IMR-90 (cell line): ENCODE results near the gene LRP1B. TPM values are rescaled to one million over a fixed set of nuclear protein-coding genes. Genes with fewer than 3 reads are reported as not detected.

Source experiments
- ATAC-seq: fragments of 200-7000 bp; cut with Tn5 transposase; 2 replicates; pipeline ENCODE4 v1.9.1; 2020; ENCODE audit warnings: low read depth, mild to moderate bottlenecking, moderate library complexity
- BruUV-seq: library from RNA; stranded (reverse); fragments of 400-500 nt; replicated peaks from 2 replicates; lab custom pipeline; 2021; lab: Mats Ljungman, UMichigan
- CTCF ChIA-PET: fragments of 300-600 bp; formaldehyde crosslinking; extraction: SDS; loops from one replicate; lab custom pipeline; 2021; ENCODE audit warnings: antibody characterized with exemption; lab: Yijun Ruan, JAX
- POLR2A ChIA-PET: fragments of 300-600 bp; sonication (Branson Sonifier 250); formaldehyde crosslinking; loops from one replicate; lab custom pipeline; 2022; ENCODE audit warnings: antibody characterized with exemption; ENCODE audit not compliant: unreplicated experiment; lab: Charles Lee
- DNase-seq: peaks from one replicate; pipeline ENCODE4 v3.0.0; 2013
- H2AFZ ChIP-seq: replicated peaks from 2 replicates; pipeline ENCODE3; 2013; ENCODE audit warnings: low read length, mild to moderate bottlenecking; ENCODE audit not compliant: poor library complexity
- H2AK5ac ChIP-seq: 2 replicates; pipeline ENCODE4 v1.6.1; 2013; ENCODE audit warnings: low read depth, low read length, inconsistent platforms
- H2AK9ac ChIP-seq: replicated peaks from 2 replicates; pipeline ENCODE3; 2013; ENCODE audit warnings: mild to moderate bottlenecking, low read depth, low read length, moderate library complexity; ENCODE audit not compliant: poor library complexity
- H2BK120ac ChIP-seq: 2 replicates; pipeline ENCODE4 v1.6.1; 2013; ENCODE audit warnings: low read depth, low read length, inconsistent platforms
- H2BK15ac ChIP-seq: 3 replicates; pipeline ENCODE4 v1.6.1; 2013; ENCODE audit warnings: low read depth, low read length, inconsistent platforms
- H2BK20ac ChIP-seq: 2 replicates; pipeline ENCODE4 v1.6.1; 2013; ENCODE audit warnings: low read depth, mild to moderate bottlenecking, inconsistent platforms, low read length, moderate library complexity
- H2BK5ac ChIP-seq: 2 replicates; pipeline ENCODE4 v1.6.1; 2013; ENCODE audit warnings: mild to moderate bottlenecking, low read depth, low read length, inconsistent platforms; ENCODE audit not compliant: poor library complexity, severe bottlenecking
- H3K14ac ChIP-seq: replicated peaks from 2 replicates; pipeline ENCODE4 v1.6.1; 2013; ENCODE audit warnings: low read depth, low read length, inconsistent platforms
- H3K18ac ChIP-seq: 2 replicates; pipeline ENCODE4 v1.6.1; 2013; ENCODE audit warnings: low read depth, low read length, control low read depth
- H3K23ac ChIP-seq: 2 replicates; pipeline ENCODE4 v1.6.1; 2013; ENCODE audit warnings: low read depth, low read length, inconsistent platforms
- H3K27ac ChIP-seq: 2 replicates; pipeline ENCODE4 v1.5.1; 2013; ENCODE audit warnings: mild to moderate bottlenecking, control low read depth, low read length; ENCODE audit not compliant: insufficient read depth
- H3K27me3 ChIP-seq: 2 replicates; pipeline ENCODE4 v1.6.1; 2013; ENCODE audit warnings: low read length; ENCODE audit not compliant: control insufficient read depth, insufficient read depth
- H3K36me3 ChIP-seq: 2 replicates; pipeline ENCODE4 v1.6.1; 2013; ENCODE audit warnings: low read length, mixed read lengths; ENCODE audit not compliant: control insufficient read depth, insufficient read depth
- H3K4ac ChIP-seq: 2 replicates; pipeline ENCODE4 v1.6.1; 2013; ENCODE audit warnings: low read depth, low read length, inconsistent platforms
- H3K4me1 ChIP-seq: 2 replicates; pipeline ENCODE4 v1.6.1; 2013; ENCODE audit warnings: low read length, mixed read lengths; ENCODE audit not compliant: control insufficient read depth, insufficient read depth
- H3K4me2 ChIP-seq: 2 replicates; pipeline ENCODE4 v1.6.1; 2013; ENCODE audit warnings: low read depth, mild to moderate bottlenecking, control low read depth, low read length, moderate library complexity
- H3K4me3 ChIP-seq: 2 replicates; pipeline ENCODE4 v1.5.1; 2013; ENCODE audit warnings: low read depth, mild to moderate bottlenecking, control low read depth, low read length, moderate library complexity; ENCODE audit not compliant: insufficient read depth
- H3K56ac ChIP-seq: 2 replicates; pipeline ENCODE4 v1.6.1; 2013; ENCODE audit warnings: low read length, inconsistent platforms; ENCODE audit not compliant: insufficient read depth; ENCODE audit errors: extremely low read depth
- H3K79me1 ChIP-seq, 2 experiments: 2 replicates each; pipeline ENCODE4 v1.6.1; 2013; ENCODE audit warnings: low read length in 2 of 2, inconsistent platforms in 1 of 2, low read depth in 1 of 2
- H3K9ac ChIP-seq: 2 replicates; pipeline ENCODE4 v1.6.1; 2013; ENCODE audit warnings: low read depth, low read length, control low read depth
- H3K9me1 ChIP-seq: 2 replicates; pipeline ENCODE4 v1.6.1; 2013; ENCODE audit warnings: low read length, inconsistent platforms; ENCODE audit not compliant: insufficient read depth
- H3K9me3 ChIP-seq: 2 replicates; pipeline ENCODE4 v1.6.1; 2013; ENCODE audit warnings: low read length; ENCODE audit not compliant: control insufficient read depth, insufficient read depth
- H4K20me1 ChIP-seq: 2 replicates; pipeline ENCODE4 v1.6.1; 2013; ENCODE audit warnings: low read length, inconsistent platforms; ENCODE audit not compliant: insufficient read depth
- H4K5ac ChIP-seq: 2 replicates; pipeline ENCODE4 v1.6.1; 2013; ENCODE audit warnings: mild to moderate bottlenecking, low read depth, low read length, control low read depth
- H4K8ac ChIP-seq, 2 experiments: 2 replicates each; pipeline ENCODE4 v1.6.1; 2013; ENCODE audit warnings: low read depth in 2 of 2, low read length in 2 of 2, control low read depth in 1 of 2, inconsistent platforms in 1 of 2
- H4K91ac ChIP-seq: 2 replicates; pipeline ENCODE4 v1.6.1; 2013; ENCODE audit warnings: low read depth, low read length, inconsistent platforms; ENCODE audit not compliant: insufficient read depth
- BHLHE40 ChIP-seq: fragments of 150-350 bp; IDR thresholded peaks from 2 replicates; pipeline ENCODE4 v1.6.1; 2016; ENCODE audit warnings: mild to moderate bottlenecking, low read depth, low read length
- CEBPB ChIP-seq: IDR thresholded peaks from 2 replicates; pipeline ENCODE4 v1.6.1; 2012; ENCODE audit warnings: low read depth, low read length, improper control_type of control experiment
- CHD1 ChIP-seq: IDR thresholded peaks from 2 replicates; pipeline ENCODE4 v1.6.1; 2012; ENCODE audit warnings: low read depth, low read length, improper control_type of control experiment
- FOS ChIP-seq: fragments of 150-350 bp; IDR thresholded peaks from 2 replicates; pipeline ENCODE4 v1.6.1; 2016; ENCODE audit warnings: low read depth, low read length
- MAFK ChIP-seq: IDR thresholded peaks from 2 replicates; pipeline ENCODE4 v1.6.1; 2012; ENCODE audit warnings: low read depth, low read length, improper control_type of control experiment
- MAZ ChIP-seq: IDR thresholded peaks from 2 replicates; pipeline ENCODE4 v1.6.1; 2012; ENCODE audit warnings: low read depth, mild to moderate bottlenecking, low read length, improper control_type of control experiment, moderate library complexity, borderline replicate concordance
- MXI1 ChIP-seq: IDR thresholded peaks from 2 replicates; pipeline ENCODE4 v1.6.1; 2012; ENCODE audit warnings: low read depth, mild to moderate bottlenecking, low read length, moderate library complexity, borderline replicate concordance
- NFE2L2 ChIP-seq: fragments of 150-350 bp; IDR thresholded peaks from 2 replicates; pipeline ENCODE4 v1.6.1; 2016; ENCODE audit warnings: low read depth, mild to moderate bottlenecking, low read length
- POLR2A ChIP-seq: IDR thresholded peaks from 2 replicates; pipeline ENCODE4 v1.6.1; 2012; ENCODE audit warnings: mild to moderate bottlenecking, low read depth, low read length
- RAD21 ChIP-seq: IDR thresholded peaks from 2 replicates; pipeline ENCODE4 v1.6.1; 2012; ENCODE audit warnings: low read length, improper control_type of control experiment
- RCOR1 ChIP-seq: IDR thresholded peaks from 2 replicates; pipeline ENCODE4 v1.6.1; 2012; ENCODE audit warnings: mild to moderate bottlenecking, low read length, improper control_type of control experiment; ENCODE audit not compliant: insufficient replicate concordance
- RFX5 ChIP-seq: IDR thresholded peaks from 2 replicates; pipeline ENCODE4 v1.8.0; 2012; ENCODE audit warnings: low read depth, mild to moderate bottlenecking, low read length, moderate library complexity
- SMC3 ChIP-seq: fragments of 150-350 bp; IDR thresholded peaks from 2 replicates; pipeline ENCODE4 v1.6.1; 2016; ENCODE audit warnings: low read depth, mild to moderate bottlenecking, antibody characterized with exemption, low read length, moderate library complexity
- WGBS, 2 experiments: methylation state at CpG; one replicate each; pipeline versions ENCODE4 v1.1.5 to v1.1.7; 2013; ENCODE audit warnings: missing lambda C conversion rate in 2 of 2; ENCODE audit not compliant: insufficient read length in 1 of 2; ENCODE audit errors: extremely low coverage in 2 of 2; 5-methylcytosine and 5-hydroxymethylcytosine counted together
- dilution Hi-C: fragments of 300-500 bp; cut with HindIII; formaldehyde crosslinking; loops from one replicate; pipeline ENCODE4 v1.14.3; 2018; ENCODE audit warnings: low sequenced_read_pairs; ENCODE audit not compliant: unreplicated experiment
- in situ Hi-C: fragments of 300-500 bp; cut with MboI; formaldehyde crosslinking; loops from 3 replicates; pipeline ENCODE4 v1.14.3; 2019; ENCODE audit warnings: low sequenced_read_pairs, inconsistent platforms, mixed read lengths
- intact Hi-C: fragments of 100-400 bp; cut with micrococcal nuclease; formaldehyde crosslinking; loops from 2 replicates; pipeline ENCODE4 v1.10.0; 2022
- polyA plus RNA-seq, 3 experiments: library from polyadenylated mRNA; depleted of rRNA; stranded (reverse); fragments of >200 nt; gene quantifications; 2 replicates each; pipeline ENCODE4 v1.2.3, GENCODE V29; 2012; ENCODE audit warnings: low replicate concordance in 1 of 3
- total RNA-seq: library from RNA; depleted of rRNA; stranded (reverse); fragments of >200 nt; gene quantifications from 2 replicates; pipeline ENCODE4 v1.2.3, GENCODE V29; 2012
- TF ChIP-seq, protein P1 (sequence below): fragments of 150-350 bp; IDR thresholded peaks from 2 replicates; pipeline ENCODE4 v1.6.1; 2017; ENCODE audit warnings: mild to moderate bottlenecking, antibody characterized with exemption, low read length, low read depth
- TF ChIP-seq, protein P2 (sequence below): conservative IDR thresholded peaks from 2 replicates; pipeline ENCODE4 v1.5.1; 2012; ENCODE audit warnings: mild to moderate bottlenecking, low read depth, low read length, improper control_type of control experiment
- TF ChIP-seq, protein P3 (sequence below): fragments of 150-350 bp; IDR thresholded peaks from 2 replicates; pipeline ENCODE4 v1.6.1; 2016; ENCODE audit warnings: low read depth, mild to moderate bottlenecking, low read length, moderate library complexity, borderline replicate concordance

The LRP1B gene
- total and polyA plus RNA-seq, 2 of the 4 experiments (the other 2 are of a cell fraction): under 0.01 to 0.02 TPM

DNA sequence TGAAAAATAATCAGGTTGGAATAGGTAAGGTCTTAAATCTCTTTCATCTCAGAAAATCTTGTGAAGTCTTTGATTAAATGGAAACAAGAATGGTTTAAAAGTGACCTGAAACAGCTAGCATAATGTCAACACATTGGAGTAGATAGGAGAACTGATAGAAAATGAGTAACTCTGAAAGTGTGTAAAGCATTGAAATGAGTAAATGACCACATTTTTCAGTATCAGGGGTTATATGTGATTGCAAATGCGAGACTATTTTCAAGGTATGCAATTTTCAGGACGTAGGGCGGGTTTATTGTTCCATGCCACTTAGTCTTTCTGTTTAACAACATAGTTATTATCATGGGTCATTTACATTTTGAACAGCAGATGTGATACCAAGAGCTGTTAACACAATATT is 1383.2 kb downstream of the LRP1B start:
- Histone ChIP-seq H4K91ac (no peak overlapping the region), H3K4me1 (no peaks in the 10 kb centered on the region), H3K9me3 (no peaks in the 10 kb centered on the region), H2BK5ac (no peak overlapping the region), H3K36me3 (no peaks in the 10 kb centered on the region), H4K8ac (no peak overlapping the region), H3K56ac (no peak overlapping the region), H3K14ac (no peak overlapping the region), H3K27ac (no peak overlapping the region), H3K18ac (no peak overlapping the region), H3K9me1 (no peaks in the 10 kb centered on the region), H3K4me2 (no peak overlapping the region), H2BK20ac (no peak overlapping the region), H2AFZ (no peak overlapping the region), H2BK120ac (no peak overlapping the region), H3K79me1 (no peaks in the 10 kb centered on the region), H3K9ac (no peak overlapping the region), H2BK15ac (no peak overlapping the region), H3K27me3 (no peaks in the 10 kb centered on the region), H3K4me3 (no peak overlapping the region), H2AK5ac (no peak overlapping the region), H4K5ac (no peak overlapping the region), H4K20me1 (no peaks in the 10 kb centered on the region), H3K23ac (no peak overlapping the region), H2AK9ac (no peak overlapping the region), H3K4ac (no peak overlapping the region)
- no CpG with 5 or more reads among the region's 3 CpGs for WGBS, 2 experiments
- no peak for TF ChIP-seq RFX5
- TF ChIP-seq, protein P1, sequence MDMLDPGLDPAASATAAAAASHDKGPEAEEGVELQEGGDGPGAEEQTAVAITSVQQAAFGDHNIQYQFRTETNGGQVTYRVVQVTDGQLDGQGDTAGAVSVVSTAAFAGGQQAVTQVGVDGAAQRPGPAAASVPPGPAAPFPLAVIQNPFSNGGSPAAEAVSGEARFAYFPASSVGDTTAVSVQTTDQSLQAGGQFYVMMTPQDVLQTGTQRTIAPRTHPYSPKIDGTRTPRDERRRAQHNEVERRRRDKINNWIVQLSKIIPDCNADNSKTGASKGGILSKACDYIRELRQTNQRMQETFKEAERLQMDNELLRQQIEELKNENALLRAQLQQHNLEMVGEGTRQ: no peak
- TF ChIP-seq MAZ: no peak
- TF ChIP-seq POLR2A: no peak
- no peak for TF ChIP-seq CEBPB
- TF ChIP-seq CHD1: no peak
- TF ChIP-seq SMC3: no peak
- no peak for TF ChIP-seq BHLHE40
- no peak for TF ChIP-seq NFE2L2
- no peak for TF ChIP-seq MXI1
- TF ChIP-seq RCOR1: no peak
- TF ChIP-seq, protein P2, sequence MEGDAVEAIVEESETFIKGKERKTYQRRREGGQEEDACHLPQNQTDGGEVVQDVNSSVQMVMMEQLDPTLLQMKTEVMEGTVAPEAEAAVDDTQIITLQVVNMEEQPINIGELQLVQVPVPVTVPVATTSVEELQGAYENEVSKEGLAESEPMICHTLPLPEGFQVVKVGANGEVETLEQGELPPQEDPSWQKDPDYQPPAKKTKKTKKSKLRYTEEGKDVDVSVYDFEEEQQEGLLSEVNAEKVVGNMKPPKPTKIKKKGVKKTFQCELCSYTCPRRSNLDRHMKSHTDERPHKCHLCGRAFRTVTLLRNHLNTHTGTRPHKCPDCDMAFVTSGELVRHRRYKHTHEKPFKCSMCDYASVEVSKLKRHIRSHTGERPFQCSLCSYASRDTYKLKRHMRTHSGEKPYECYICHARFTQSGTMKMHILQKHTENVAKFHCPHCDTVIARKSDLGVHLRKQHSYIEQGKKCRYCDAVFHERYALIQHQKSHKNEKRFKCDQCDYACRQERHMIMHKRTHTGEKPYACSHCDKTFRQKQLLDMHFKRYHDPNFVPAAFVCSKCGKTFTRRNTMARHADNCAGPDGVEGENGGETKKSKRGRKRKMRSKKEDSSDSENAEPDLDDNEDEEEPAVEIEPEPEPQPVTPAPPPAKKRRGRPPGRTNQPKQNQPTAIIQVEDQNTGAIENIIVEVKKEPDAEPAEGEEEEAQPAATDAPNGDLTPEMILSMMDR: no peak
- TF ChIP-seq FOS: no peak
- TF ChIP-seq, protein P3, sequence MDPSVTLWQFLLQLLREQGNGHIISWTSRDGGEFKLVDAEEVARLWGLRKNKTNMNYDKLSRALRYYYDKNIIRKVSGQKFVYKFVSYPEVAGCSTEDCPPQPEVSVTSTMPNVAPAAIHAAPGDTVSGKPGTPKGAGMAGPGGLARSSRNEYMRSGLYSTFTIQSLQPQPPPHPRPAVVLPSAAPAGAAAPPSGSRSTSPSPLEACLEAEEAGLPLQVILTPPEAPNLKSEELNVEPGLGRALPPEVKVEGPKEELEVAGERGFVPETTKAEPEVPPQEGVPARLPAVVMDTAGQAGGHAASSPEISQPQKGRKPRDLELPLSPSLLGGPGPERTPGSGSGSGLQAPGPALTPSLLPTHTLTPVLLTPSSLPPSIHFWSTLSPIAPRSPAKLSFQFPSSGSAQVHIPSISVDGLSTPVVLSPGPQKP: no peak
- no peak for TF ChIP-seq RAD21
- no peak for TF ChIP-seq MAFK
- dilution Hi-C loops (no loop called here), intact Hi-C loops (no loop called here), in situ Hi-C loops (no loop called here)
- ATAC-seq (no peak), DNase-seq (no peak)
- ChIA-PET CTCF (interaction anchor here (0.7 kb wide), 1 partner anchor 866 kb away, joined by 3 read pairs; no protein-coding TSS in a partner anchor), POLR2A (no interaction called here)
- no TSS peak for BruUV-seq
